Stomach (tissue), 9 donors: ENCODE data around the gene SGPL1. TPM values are rescaled to one million over a fixed set of nuclear protein-coding genes. Genes with fewer than 3 reads are reported as not detected.

Experiments used
- DNase-seq, 2 donors: peaks; one replicate each; pipeline versions ENCODE4 v3.0.0 to v3.0.0-alpha.2; 2013 to 2019
- H3K27ac ChIP-seq, 5 donors: fragments of 200-600 bp in 4 of 5; sonication (generic) in 4 of 5; one replicate each; pipeline ENCODE4 v1.5.1; 2013 to 2019; ENCODE audit warnings: mild to moderate bottlenecking in 1 of 5, moderate library complexity in 1 of 5
- H3K27me3 ChIP-seq, 3 donors: fragments of 200-600 bp; sonication (generic); one replicate each; pipeline ENCODE4 v1.5.1; 2017 to 2019; ENCODE audit warnings: mixed run types in 1 of 3
- H3K36me3 ChIP-seq, 4 donors: fragments of 200-600 bp; sonication (generic); 1 replicate in 3 of 4; 2 replicates in 1 of 4; pipeline ENCODE4 v1.5.1; 2016 to 2019
- H3K4me1 ChIP-seq, 4 donors: fragments of 200-600 bp; sonication (generic); one replicate each; pipeline ENCODE4 v1.5.1; 2016 to 2019
- H3K4me3 ChIP-seq, 4 donors: fragments of 200-600 bp; sonication (generic) in 3 of 4; one replicate each; pipeline ENCODE4 v1.5.1; 2016 to 2019; ENCODE audit warnings: mild to moderate bottlenecking in 1 of 4
- H3K9me3 ChIP-seq, 4 donors: fragments of 200-600 bp; sonication (generic); one replicate each; pipeline ENCODE4 v1.5.1; 2016 to 2019
- EP300 ChIP-seq: sonication (generic); formaldehyde crosslinking; IDR thresholded peaks from one replicate; pipeline ENCODE4 v1.6.1; 2017; ENCODE audit warnings: antibody characterized with exemption
- POLR2A ChIP-seq, 4 donors: fragments of 450-650 bp; IDR thresholded peaks; one replicate each; pipeline ENCODE4 v1.6.1; 2016; ENCODE audit warnings: antibody characterized with exemption in 4 of 4, control low read depth in 2 of 4, mild to moderate bottlenecking in 1 of 4, moderate library complexity in 1 of 4
- POLR2AphosphoS5 ChIP-seq, 3 donors: sonication (generic); formaldehyde crosslinking; IDR thresholded peaks; one replicate each; pipeline ENCODE4 v1.6.1; 2016; ENCODE audit warnings: antibody characterized with exemption in 3 of 3
- WGBS, 5 donors: extraction: QIAGEN DNeasy Blood & Tissue Kit in 3 of 5; methylation state at CpG; one replicate each; pipeline versions ENCODE4 v1.1.5 to v1.1.7; 2013 to 2018; 5-methylcytosine and 5-hydroxymethylcytosine counted together
- intact Hi-C: fragments of 100-400 bp; cut with DNase I; formaldehyde crosslinking; loops from one replicate; pipeline ENCODE4 v1.15.1; 2023; ENCODE audit warnings: low total_unique reads
- polyA plus RNA-seq, 3 donors: library from polyadenylated mRNA; stranded (reverse); fragments of 200-250 nt; gene quantifications; one replicate each; pipeline ENCODE4 v1.2.3, GENCODE V29; 2013
- total RNA-seq, 5 donors: library from RNA; depleted of rRNA; stranded (reverse); fragments of >200 nt; gene quantifications; one replicate each; pipeline versions ENCODE4 v1.1.0 to v1.2.3, GENCODE V29; 2014 to 2016
- TF ChIP-seq, protein P1 (sequence below), 7 experiments: fragments of 450-650 bp in 4 of 7; fragments of 200-600 bp in 3 of 7; sonication (generic) in 3 of 7; IDR thresholded peaks; one replicate each; pipeline ENCODE4 v1.5.1; 2016 to 2019; ENCODE audit warnings: antibody characterized with exemption in 7 of 7, control low read depth in 2 of 7, mild to moderate bottlenecking in 1 of 7
- donor health status: healthy with polysubstance abuse.
- donor health status: Bipolar disorder and iron deficiency.
- donor health status: healthy.

Gene SGPL1
- total and polyA plus RNA-seq, 8 donors: 1.2 to 65.5 (median 15.6) TPM

GRCh38 chr10:70809726-70810125 is 6.0 kb upstream of the SGPL1 start:
- WGBS, 5 donors: 81 to 91% (median 89%) methylated on average over 2 of the region's 2 CpGs
- Histone ChIP-seq H3K9me3 (no peaks in the 10 kb centered on the region), H3K36me3 (no peaks in the 10 kb centered on the region), H3K4me1 (no peaks in the 10 kb centered on the region), H3K27ac (no peak overlapping the region), H3K27me3 (no peaks in the 10 kb centered on the region), H3K4me3 (no peak overlapping the region)
- TF ChIP-seq, protein P1, sequence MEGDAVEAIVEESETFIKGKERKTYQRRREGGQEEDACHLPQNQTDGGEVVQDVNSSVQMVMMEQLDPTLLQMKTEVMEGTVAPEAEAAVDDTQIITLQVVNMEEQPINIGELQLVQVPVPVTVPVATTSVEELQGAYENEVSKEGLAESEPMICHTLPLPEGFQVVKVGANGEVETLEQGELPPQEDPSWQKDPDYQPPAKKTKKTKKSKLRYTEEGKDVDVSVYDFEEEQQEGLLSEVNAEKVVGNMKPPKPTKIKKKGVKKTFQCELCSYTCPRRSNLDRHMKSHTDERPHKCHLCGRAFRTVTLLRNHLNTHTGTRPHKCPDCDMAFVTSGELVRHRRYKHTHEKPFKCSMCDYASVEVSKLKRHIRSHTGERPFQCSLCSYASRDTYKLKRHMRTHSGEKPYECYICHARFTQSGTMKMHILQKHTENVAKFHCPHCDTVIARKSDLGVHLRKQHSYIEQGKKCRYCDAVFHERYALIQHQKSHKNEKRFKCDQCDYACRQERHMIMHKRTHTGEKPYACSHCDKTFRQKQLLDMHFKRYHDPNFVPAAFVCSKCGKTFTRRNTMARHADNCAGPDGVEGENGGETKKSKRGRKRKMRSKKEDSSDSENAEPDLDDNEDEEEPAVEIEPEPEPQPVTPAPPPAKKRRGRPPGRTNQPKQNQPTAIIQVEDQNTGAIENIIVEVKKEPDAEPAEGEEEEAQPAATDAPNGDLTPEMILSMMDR (IDR thresholded peaks at IDR 0.05): no peak
- TF ChIP-seq EP300: no peak
- no peak for TF ChIP-seq POLR2A (IDR thresholded peaks at IDR 0.05)
- TF ChIP-seq POLR2AphosphoS5 (IDR thresholded peaks at IDR 0.05): no peak
- intact Hi-C loops: no loop called here
- no peak for DNase-seq

- intact Hi-C loops: no loop called here
These were observed 4.8 kb upstream of the SGPL1 start for GRCh38 chr10:70810967-70811366.

GRCh38 chr10:70811881-70812280 is 3.9 kb upstream of the SGPL1 start:
- no peaks in the 10 kb centered on the region for H3K36me3 ChIP-seq
- 61 to 68% (median 65%) methylated on average over 3 of the region's 3 CpGs for WGBS, 5 donors
- TF ChIP-seq POLR2AphosphoS5 (IDR thresholded peaks at IDR 0.05): no peak
- no peak for TF ChIP-seq EP300
- TF ChIP-seq, protein P1 (IDR thresholded peaks at IDR 0.05): no peak
- no peak for TF ChIP-seq POLR2A (IDR thresholded peaks at IDR 0.05)

More at GRCh38 chr10:70810967-70811366, 4.8 kb upstream of the SGPL1 start:
- no peak overlapping the region for H3K4me3 ChIP-seq
- no peak for DNase-seq
- TF ChIP-seq POLR2AphosphoS5 (IDR thresholded peaks at IDR 0.05): no peak
- no peak for TF ChIP-seq EP300
- TF ChIP-seq, protein P1 (IDR thresholded peaks at IDR 0.05): no peak
- TF ChIP-seq POLR2A (IDR thresholded peaks at IDR 0.05): no peak
- H3K36me3 ChIP-seq: no peaks in the 10 kb centered on the region
- H3K4me1 ChIP-seq: peaks cover 0 to 6% (median 4%) of the 10 kb centered on the region in 4 donors
- no peaks in the 10 kb centered on the region for H3K27me3 ChIP-seq
- no peak overlapping the region for H3K27ac ChIP-seq
- WGBS, 5 donors: 1 to 38% (median 35%) methylated on average over 1 of the region's 1 CpG
- no peaks in the 10 kb centered on the region for H3K9me3 ChIP-seq

DNA sequence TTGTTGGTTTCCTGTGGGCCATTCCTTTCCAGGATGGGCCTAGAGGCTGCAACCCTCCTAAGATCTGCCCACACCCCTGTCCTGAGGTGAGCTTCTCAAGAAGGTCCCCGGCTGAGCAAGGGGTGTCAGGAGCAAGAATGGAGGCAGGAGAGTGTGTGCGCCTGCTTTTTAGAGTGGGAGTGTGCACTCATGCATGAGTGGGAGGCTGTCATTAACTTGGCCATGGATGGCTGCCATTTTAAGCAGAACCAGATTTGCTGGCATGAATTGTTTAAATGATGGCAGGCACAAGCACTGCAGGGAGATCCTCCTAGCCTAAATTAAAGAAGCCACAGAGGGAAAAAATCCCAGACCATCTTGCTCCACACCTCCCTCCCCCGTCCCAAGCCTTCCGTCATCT is 2.9 kb upstream of the SGPL1 start:
- TF ChIP-seq, protein P1 (IDR thresholded peaks at IDR 0.05): no peak
- TF ChIP-seq POLR2A (IDR thresholded peaks at IDR 0.05) (no peak), EP300 (no peak), POLR2AphosphoS5 (IDR thresholded peaks at IDR 0.05) (no peak)
- Histone ChIP-seq H3K4me1 (peaks cover 6 to 19% (median 11%) of the 10 kb centered on the region in 4 donors), H3K27ac (no peak overlapping the region), H3K36me3 (peaks cover 0 to under 1% (median 0%) of the 10 kb centered on the region in 4 donors), H3K4me3 (no peak overlapping the region), H3K27me3 (no peaks in the 10 kb centered on the region), H3K9me3 (no peaks in the 10 kb centered on the region)
- intact Hi-C loops: no loop called here
- 90 to 99% (median 97%) methylated on average over 4 of the region's 4 CpGs for WGBS, 5 donors
- DNase-seq: no peak

More at GRCh38 chr10:70811881-70812280, 3.9 kb upstream of the SGPL1 start:
- no peak for DNase-seq
- intact Hi-C loops: no loop called here
- Histone ChIP-seq H3K9me3 (no peaks in the 10 kb centered on the region), H3K27me3 (no peaks in the 10 kb centered on the region), H3K27ac (no peak overlapping the region), H3K4me1 (peaks cover 4 to 9% (median 7%) of the 10 kb centered on the region in 4 donors), H3K4me3 (no peak overlapping the region)
